ENCODE measurements around the gene ABHD17B.
A peak's percentile ranks its signal among the peaks of the same experiment; 100 is the strongest.
"Not testable (repeated sequence)": the region's sequence is repeated elsewhere in the genome, so short reads cannot be mapped to it uniquely, and the experiment has no call there.

The ABHD17B gene

DNA sequence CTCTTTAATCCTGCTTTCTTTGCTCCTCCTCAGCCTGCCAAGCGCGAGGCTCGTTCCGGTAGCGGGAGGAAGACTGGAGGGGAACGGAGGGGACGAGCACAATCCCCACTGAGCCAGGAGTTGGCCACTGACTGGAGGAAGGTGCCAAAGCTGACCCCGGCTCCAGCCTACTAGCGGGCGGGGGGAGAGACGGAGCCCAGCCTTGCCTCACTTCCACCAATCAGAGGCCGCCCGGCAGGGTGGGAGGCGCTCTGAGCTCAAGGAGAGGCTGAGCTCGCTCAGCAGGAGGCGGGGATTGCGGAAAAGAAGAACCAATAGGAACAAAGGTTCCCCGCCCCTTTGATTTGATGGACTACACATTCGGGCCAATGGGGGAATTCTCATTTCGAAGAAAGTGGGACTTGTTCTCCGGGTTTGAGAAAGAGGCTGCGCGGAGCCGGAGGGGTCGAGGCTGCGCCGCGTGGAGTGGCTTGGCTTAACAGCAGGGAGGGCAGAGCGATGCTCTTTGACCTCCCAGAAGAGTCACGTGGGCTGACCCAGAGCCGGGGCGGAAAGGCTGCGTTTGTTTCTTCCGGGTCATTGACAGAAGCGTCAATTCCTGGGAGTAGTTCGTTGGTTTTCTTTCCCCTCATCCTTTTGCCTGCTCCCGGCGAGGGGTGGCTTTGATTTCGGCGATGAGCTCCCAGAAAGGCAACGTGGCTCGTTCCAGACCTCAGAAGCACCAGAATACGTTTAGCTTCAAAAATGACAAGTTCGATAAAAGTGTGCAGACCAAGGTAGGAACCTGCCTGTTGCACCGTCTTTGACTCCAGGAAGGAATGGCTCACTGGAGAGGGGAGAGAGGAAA, at the start of gene ABHD17B, which contains the start of gene C9orf85:
ABHD17B (minus strand) TSS at position 133 of the 847 bp plus-strand sequence. CDS start 36,113 bp downstream, outside the sequence.
C9orf85 (plus strand) TSS at position 579 of the 847 bp plus-strand sequence; CDS start at position 675, 96 bp downstream.
- Histone ChIP-seq H3K4me2 (peak within 1 kb of the TSS; percentile 87 to 99 (median 94)), H3K36me3 (peaks cover 1 to 11% (median 5%) of the 10 kb centered on the region in 11 experiments; a peak in 16 of 22 replicates), H3K9ac (peak within 1 kb of the TSS; percentile 90 to 100 (median 97)), H4K20me1 (peaks cover 38 to 86% (median 68%) of the 10 kb centered on the region in 11 experiments; a peak in 21 of 22 replicates), H3K27me3 (no peaks in the 10 kb centered on the region), H3K27ac (peak within 1 kb of the TSS; percentile 88 to 99 (median 95)), H3K9me3 (replicated peaks in 1 of 11) (no peaks in the 10 kb centered on the region), H3K4me1 (peaks cover 30 to 56% (median 44%) of the 10 kb centered on the region in 10 experiments), H3K4me3 (peak within 1 kb of the TSS; percentile 82 to 100 (median 92))
- no peak for TF ChIP-seq Cebpa-rat (IDR thresholded peaks at IDR 0.05)

DNA sequence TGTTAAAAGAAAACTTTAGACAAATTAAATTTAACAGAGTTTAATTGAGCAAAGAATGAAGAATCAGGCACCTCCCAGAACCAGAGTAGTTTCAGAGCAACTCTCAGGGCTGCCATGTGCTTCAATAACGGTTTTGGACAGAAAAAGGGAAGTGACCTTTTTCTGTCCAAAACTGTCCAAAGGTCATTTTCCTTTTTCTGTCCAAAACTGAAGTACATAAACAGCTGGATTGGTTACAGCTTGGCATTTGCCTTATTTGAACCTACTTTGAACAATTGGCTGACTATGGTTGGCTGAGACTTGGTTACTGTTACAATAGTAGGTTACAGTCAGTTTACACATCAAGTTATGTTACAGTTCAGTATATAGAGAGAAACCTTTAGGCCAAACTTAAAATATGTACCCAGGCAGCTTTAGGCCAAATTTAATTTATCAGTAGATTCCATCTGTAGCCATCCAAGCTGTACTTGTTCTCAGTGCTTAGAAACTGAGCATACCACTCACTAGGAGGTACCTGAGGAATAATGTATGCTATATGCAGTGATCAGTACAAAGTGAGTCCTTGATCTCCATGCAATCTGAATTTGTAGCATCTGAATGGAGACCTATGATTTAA, 44.4 kb upstream of the ABHD17B start:
- no peak overlapping the region for H3K4me2 ChIP-seq
- no peaks in the 10 kb centered on the region for H3K27me3 ChIP-seq
- H3K27ac ChIP-seq, result no peak overlapping the region
- no peak overlapping the region for H3K4me3 ChIP-seq
- H3K9me3 ChIP-seq (replicated peaks in 1 of 11), result no peaks in the 10 kb centered on the region
- H3K4me1 ChIP-seq, result 0 out of 20 replicates have a peak, but pooled peaks cover 0 to 5% (median 0%) of the 10 kb centered on the region in 10 experiments
- no peak for TF ChIP-seq Cebpa-rat (IDR thresholded peaks at IDR 0.05)
- no peaks in the 10 kb centered on the region for H4K20me1 ChIP-seq
- H3K36me3 ChIP-seq, result peaks cover 18 to 82% (median 41%) of the 10 kb centered on the region in 11 experiments
- no peak overlapping the region for H3K9ac ChIP-seq

DNA sequence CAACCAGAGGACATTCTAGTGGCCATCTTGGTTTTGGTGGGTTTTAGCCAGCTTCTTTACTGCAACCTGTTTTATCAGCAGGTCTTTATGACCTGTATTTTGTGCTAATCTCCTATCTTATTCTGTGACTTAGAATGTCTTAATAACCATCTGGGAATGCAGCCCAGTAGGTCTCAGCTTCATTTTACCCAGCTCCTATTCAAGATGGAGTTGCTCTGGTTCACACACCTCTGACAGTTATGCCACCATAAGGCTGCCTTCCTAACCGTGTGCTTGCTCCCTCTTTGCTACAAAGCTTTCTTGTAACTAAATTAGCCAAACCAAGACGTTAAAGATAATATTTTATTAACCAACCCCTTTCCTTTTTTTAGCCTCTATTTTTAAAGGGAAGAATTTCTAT, 43.7 kb upstream of the ABHD17B start:
- not testable (repeated sequence) for H4K20me1 ChIP-seq; H3K9ac ChIP-seq; H3K27ac ChIP-seq; H3K4me1 ChIP-seq; H3K9me3 ChIP-seq (replicated peaks in 1 of 11); H3K4me3 ChIP-seq; H3K4me2 ChIP-seq; H3K27me3 ChIP-seq
- H3K36me3 ChIP-seq, result peaks cover 21 to 83% (median 43%) of the 10 kb centered on the region in 11 experiments

DNA sequence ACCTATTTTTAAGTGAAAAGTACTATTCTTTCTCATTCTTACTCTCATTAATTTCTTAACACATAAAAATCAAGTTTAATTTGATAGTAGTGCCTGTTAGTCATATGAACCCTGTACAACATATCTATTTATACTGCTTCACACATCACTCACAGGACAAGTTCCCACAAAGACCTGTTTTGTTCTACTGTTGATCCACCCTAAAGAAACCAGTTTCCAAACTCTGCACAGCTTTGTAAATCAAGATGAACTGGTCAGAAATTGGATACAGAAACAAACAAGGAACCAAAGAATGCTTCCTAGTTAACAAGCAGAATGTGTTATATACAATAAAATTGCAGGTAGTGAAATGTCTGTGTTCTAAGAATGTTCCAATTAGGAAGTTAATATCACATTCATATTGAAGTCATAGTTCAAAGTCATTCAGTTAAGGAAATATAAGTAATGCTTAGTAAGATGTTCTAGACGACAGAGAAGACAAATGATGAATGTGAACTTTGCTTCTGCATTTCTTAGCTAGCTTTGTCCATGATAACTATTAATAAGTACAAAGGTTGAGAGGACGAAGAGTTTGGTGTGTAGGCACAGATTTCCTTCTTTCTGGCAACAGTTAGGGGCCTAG, 33.9 kb upstream of the ABHD17B start:
- H3K4me2 ChIP-seq, result no peak overlapping the region
- no peaks in the 10 kb centered on the region for H3K9me3 ChIP-seq (replicated peaks in 1 of 11)
- no peak overlapping the region for H3K9ac ChIP-seq
- no peak overlapping the region for H3K27ac ChIP-seq
- H4K20me1 ChIP-seq, result peaks cover 0 to 49% (median 9%) of the 10 kb centered on the region in 11 experiments; a peak in 15 of 22 replicates
- H3K36me3 ChIP-seq, result peaks cover 0 to 37% (median 17%) of the 10 kb centered on the region in 11 experiments; a peak in 20 of 22 replicates
- peaks cover 0 to 4% (median 0%) of the 10 kb centered on the region in 10 experiments; a peak in 1 of 20 replicates for H3K4me1 ChIP-seq
- no peaks in the 10 kb centered on the region for H3K27me3 ChIP-seq
- no peak overlapping the region for H3K4me3 ChIP-seq
- TF ChIP-seq Cebpa-rat (IDR thresholded peaks at IDR 0.05), result no peak

DNA sequence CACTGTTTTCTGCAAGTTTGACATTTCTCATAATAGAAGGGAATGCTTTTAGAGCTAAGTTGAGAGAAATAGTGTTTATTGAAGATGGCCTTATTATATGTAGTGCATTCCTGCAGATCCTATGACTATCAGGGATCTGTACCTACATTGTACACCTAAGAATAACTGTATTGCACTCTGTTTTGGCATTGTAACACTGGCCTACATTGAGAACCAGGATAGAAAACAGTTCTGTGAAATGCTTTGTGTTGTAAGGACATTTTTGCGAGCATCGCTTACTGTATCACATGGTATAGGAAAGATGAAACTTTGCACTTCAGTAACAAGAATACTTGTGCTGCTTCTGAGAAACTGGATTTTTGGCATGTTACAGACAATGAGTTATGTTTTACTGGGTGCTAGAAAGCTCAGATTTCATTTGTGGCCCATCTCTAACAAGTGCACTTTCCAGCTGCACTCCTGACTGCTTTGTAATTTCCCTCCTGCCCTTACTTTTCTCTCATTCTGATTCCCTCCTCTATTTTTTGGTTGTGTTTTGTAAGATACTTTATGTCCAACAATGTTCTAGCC, 31.1 kb upstream of the ABHD17B start:
- Histone ChIP-seq H3K36me3 (peaks cover 0 to 9% (median 0%) of the 10 kb centered on the region in 11 experiments; a peak in 3 of 22 replicates), H3K27me3 (no peaks in the 10 kb centered on the region), H3K4me2 (no peak overlapping the region), H3K9ac (no peak overlapping the region), H3K4me1 (peaks cover 0 to 4% (median 0%) of the 10 kb centered on the region in 10 experiments; a peak in 1 of 20 replicates), H3K27ac (no peak overlapping the region), H3K4me3 (no peak overlapping the region), H4K20me1 (peaks cover 0 to 57% (median 12%) of the 10 kb centered on the region in 11 experiments; a peak in 15 of 22 replicates), H3K9me3 (replicated peaks in 1 of 11) (no peaks in the 10 kb centered on the region)
- no peak for TF ChIP-seq Cebpa-rat (IDR thresholded peaks at IDR 0.05)

DNA sequence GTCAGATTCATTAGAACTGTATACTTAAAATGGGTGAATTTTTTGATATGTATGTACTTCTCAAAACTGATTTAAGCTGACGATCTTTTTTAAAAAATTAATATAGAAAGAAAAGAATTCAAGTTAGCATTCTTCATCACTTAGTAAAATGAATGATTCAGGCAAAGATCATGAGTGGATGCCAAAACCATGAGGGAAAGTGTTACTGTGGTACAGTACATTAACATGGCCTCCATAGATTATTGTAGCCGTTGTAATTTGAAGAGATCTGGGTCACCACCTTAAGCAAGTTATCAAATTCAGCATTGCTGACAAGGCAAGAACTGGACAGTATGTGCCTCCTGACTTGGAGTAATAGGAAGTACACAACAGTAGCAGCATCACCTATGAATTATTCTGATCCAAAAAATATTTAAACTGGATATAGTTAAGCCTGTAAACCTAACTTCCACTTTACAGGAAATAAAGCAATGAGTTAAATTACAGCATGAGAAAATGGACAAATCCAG, 30.1 kb upstream of the ABHD17B start:
- H3K4me2 ChIP-seq, result no peak overlapping the region
- TF ChIP-seq Cebpa-rat (IDR thresholded peaks at IDR 0.05), result no peak

DNA sequence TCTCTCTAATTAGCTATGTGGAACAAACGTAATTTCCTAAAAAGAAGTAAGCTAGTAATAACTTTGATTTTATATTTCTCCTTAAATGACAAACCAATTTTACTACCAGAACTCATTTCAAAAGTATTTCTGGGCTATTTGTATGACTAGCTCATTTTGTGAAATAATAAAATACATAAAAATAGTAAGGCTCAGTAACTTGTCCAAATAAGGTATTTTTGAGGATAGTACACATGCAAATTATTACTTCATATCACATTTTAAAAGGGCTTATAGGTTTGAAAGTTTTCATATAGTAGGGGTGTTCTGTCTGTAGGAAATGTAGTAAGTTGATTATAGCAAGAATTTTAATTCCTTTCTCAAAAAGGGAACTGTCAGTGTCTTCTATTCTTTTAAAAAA, 26.9 kb upstream of the ABHD17B start:
- TF ChIP-seq Cebpa-rat (IDR thresholded peaks at IDR 0.05), result no peak
- H3K27me3 ChIP-seq, result no peaks in the 10 kb centered on the region
- H3K4me3 ChIP-seq, result no peak overlapping the region

More for the DNA sequence above, 30.1 kb upstream of the ABHD17B start:
- Histone ChIP-seq H3K4me1 (peaks cover 0 to 4% (median 0%) of the 10 kb centered on the region in 10 experiments; a peak in 1 of 20 replicates), H3K36me3 (peaks cover 0 to 2% (median 0%) of the 10 kb centered on the region in 11 experiments; a peak in 2 of 22 replicates), H3K27ac (no peak overlapping the region), H3K9ac (no peak overlapping the region), H3K27me3 (no peaks in the 10 kb centered on the region), H3K4me3 (no peak overlapping the region), H3K9me3 (replicated peaks in 1 of 11) (no peaks in the 10 kb centered on the region), H4K20me1 (peaks cover 0 to 67% (median 13%) of the 10 kb centered on the region in 11 experiments; a peak in 15 of 22 replicates)

DNA sequence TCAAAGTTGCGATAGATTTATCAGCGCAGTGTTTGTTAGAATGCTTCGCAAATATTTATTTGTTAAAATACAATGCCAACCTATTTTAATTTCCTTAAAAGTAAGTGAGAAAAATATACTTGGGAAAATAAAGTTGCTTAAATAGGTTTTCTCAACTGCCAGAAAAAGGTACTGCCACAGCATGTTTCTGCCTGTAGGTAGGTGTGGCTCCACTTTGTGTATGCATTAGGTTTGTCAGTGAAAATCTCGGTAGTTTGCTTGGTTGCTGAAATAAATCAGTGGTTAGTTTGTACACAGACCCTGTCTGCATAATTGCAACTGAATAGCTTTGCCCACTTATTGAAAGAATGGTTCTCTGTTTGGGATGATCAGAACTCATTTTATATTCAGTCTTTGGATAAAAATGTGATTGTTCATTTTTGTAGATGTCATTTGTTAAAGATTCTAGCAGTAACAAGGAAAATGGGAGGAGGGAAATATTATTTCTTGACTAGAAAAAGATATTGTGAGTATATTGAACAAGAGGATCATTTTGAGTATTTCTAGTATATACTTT, 26.2 kb upstream of the ABHD17B start:
- Histone ChIP-seq H3K9ac (no peak overlapping the region), H3K27ac (no peak overlapping the region), H3K4me2 (no peak overlapping the region), H3K27me3 (no peaks in the 10 kb centered on the region), H3K4me1 (no peaks in the 10 kb centered on the region), H4K20me1 (peaks cover 0 to 41% (median 9%) of the 10 kb centered on the region in 11 experiments; a peak in 14 of 22 replicates), H3K9me3 (replicated peaks in 1 of 11) (peaks cover 0 to 8% (median 3%) of the 10 kb centered on the region in 11 experiments; a peak in 4 of 22 replicates), H3K4me3 (no peak overlapping the region), H3K36me3 (peaks cover 2 to 19% (median 7%) of the 10 kb centered on the region in 11 experiments; a peak in 13 of 22 replicates)
- no peak for TF ChIP-seq Cebpa-rat (IDR thresholded peaks at IDR 0.05)

More for the DNA sequence above, 26.9 kb upstream of the ABHD17B start:
- Histone ChIP-seq H3K36me3 (peaks cover 0 to 12% (median 0%) of the 10 kb centered on the region in 11 experiments; a peak in 8 of 22 replicates), H4K20me1 (peaks cover 0 to 48% (median 14%) of the 10 kb centered on the region in 11 experiments; a peak in 14 of 22 replicates), H3K9ac (no peak overlapping the region), H3K4me2 (no peak overlapping the region), H3K9me3 (replicated peaks in 1 of 11) (0 out of 22 replicates have a peak, but pooled peaks cover 0 to 2% (median 0%) of the 10 kb centered on the region in 11 experiments), H3K4me1 (no peaks in the 10 kb centered on the region), H3K27ac (no peak overlapping the region)
